T-helper 9 cell (primary cell): Measurements from ENCODE around the gene RFNG.

ENCODE experiments used
- DNase-seq: peaks from one replicate; pipeline ENCODE4 v3.0.0-alpha.2; 2020

Gene RFNG

GRCh38 chr17:82012640-82013295 is 38.8 kb downstream of the RFNG start:
- DNase-seq = no peak

GRCh38 chr17:82012261-82012639 is 39.4 kb downstream of the RFNG start:
- no peak for DNase-seq

- no peak for DNase-seq
Measured at GRCh38 chr17:82011617-82012187, 39.9 kb downstream of the RFNG start.

- DNase-seq = no peak
Measured at GRCh38 chr17:82010575-82011525, 40.8 kb downstream of the RFNG start.

GRCh38 chr17:82009413-82009812 is 42.2 kb downstream of the RFNG start:
- DNase-seq = no peak

GRCh38 chr17:82008941-82009405 is 42.6 kb downstream of the RFNG start:
- no peak for DNase-seq

GRCh38 chr17:82008258-82008940 is 43.2 kb downstream of the RFNG start:
- no peak for DNase-seq

- DNase-seq = no peak
Measured at GRCh38 chr17:82007495-82008257, 43.9 kb downstream of the RFNG start.

GRCh38 chr17:82007228-82007494 is 44.5 kb downstream of the RFNG start:
- DNase-seq = no peak

GRCh38 chr17:82006468-82007227 is 45.0 kb downstream of the RFNG start:
- no peak for DNase-seq

GRCh38 chr17:82005701-82006348 is 45.8 kb downstream of the RFNG start:
- no peak for DNase-seq

GRCh38 chr17:82004517-82005455 is 46.8 kb downstream of the RFNG start:
- DNase-seq = no peak

GRCh38 chr17:82003411-82004381 is 47.9 kb downstream of the RFNG start:
- no peak for DNase-seq

GRCh38 chr17:82001571-82002056 is 50.0 kb downstream of the RFNG start:
- DNase-seq = no peak

- DNase-seq = no peak
Measured at GRCh38 chr17:82000803-82001570, 50.6 kb downstream of the RFNG start.

- DNase-seq = no peak
Measured at GRCh38 chr17:81999976-82000802, 51.4 kb downstream of the RFNG start.

- no peak for DNase-seq
Measured at GRCh38 chr17:81999587-81999975, 52.0 kb downstream of the RFNG start.
